ENCODE data around the gene PWWP3B.
"Not testable (repeated sequence)": the region's sequence is repeated elsewhere in the genome, so short reads cannot be mapped to it uniquely, and the experiment has no call there.

PWWP3B gene

DNA sequence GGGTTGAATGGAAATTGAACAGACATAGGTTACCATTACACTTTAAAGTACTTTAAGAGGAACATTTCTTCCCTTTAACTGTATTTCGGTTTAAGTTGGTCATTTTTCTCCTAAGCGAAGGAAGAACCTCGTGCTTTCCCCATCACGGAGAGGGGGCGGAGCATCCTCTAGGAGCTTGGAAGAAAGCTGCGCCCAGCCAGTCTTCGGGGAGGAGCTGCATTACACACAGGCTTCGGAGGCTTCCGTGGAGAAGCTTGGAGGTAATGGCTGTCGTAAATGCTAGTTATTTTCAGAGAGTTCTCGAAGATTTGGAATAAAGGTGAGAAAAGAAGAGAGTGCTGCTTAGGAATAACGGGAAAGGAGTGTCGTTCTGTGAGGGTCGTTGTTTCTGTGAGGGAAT, at the start of gene PWWP3B:
TSS of gene PWWP3B (plus strand) at position 199 of the 400 bp plus-strand sequence. CDS start 37,128 bp downstream, outside the sequence.
- no peak for DNase-seq

DNA sequence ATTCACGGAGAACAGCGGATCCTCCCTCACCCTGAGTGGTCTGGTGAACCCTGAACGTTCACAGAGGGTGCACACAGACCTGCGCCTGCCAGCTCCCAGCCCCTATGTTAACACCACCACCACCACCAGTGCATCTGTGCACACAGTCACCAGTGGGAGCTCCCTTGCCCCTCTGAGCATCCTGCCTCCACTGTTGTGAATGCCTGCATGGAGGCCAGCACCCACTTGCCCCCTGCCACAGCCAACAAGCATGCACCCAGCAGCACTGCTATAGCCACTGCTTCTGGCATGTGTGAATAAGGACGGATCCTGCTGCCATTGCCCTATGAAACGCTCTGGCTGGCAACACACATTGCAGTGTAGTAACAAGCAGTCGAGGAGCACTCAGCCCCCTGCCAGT, 29.1 kb upstream of the PWWP3B start:
- DNase-seq, result no peak

DNA sequence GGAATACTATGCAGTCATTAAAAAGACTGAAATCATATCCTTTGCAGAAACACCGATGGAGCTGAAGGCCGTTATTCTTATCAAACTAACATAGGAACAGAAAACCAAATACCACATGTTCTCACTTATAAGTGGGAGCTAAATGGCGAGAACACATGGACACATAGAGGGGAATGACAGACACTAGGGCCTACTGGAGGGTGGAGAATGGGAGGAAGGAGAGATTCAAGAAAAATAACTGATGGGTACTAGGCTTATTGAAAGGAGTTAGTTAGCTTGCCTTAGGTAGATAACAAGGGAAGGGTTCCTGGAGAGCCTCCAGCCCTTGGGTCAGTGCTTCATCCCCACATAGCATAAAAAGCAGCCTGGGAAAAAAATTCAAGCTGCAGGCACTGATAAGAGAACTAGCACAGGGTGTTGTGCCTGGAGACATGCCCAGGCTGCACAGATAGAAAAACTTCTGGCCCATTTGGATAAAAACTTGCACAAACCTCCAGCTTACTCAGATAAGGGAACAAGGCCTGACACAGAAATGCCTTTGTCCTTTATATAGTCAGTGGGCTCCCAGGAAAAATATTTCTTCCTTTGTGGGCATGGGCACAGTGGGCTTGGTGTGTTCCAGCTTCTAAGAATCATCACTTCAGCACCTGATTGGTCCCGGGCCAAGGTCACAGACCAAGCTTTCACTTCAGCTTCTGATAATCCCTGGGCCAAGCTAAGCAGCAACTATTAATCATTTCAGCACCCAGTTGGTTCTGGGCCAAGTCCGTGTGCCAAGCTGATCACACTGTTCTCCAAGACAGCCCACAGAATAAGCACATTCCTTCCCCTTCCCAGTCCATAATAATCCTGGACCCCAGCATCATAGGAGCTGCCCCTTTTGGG, 23.1 kb upstream of the PWWP3B start:
- DNase-seq, result no peak

DNA sequence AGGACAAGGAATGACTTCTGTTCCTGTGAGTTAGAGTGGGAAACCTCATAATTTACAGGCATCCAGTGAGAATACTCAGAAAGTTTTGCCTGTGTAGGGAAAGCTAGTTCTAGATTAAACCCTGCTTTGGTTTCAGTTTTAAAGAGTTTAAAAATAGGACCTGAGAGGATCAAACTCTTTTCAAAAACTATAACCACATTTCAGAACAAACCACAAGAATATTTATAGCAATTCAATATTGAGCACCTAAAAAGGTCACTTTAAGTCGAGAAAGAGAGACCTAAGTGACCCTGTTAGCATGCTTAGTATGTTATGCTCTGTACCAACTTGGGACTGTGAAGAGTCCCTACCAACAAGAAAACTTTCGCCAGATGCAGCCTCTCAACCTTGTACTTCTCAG, 17.4 kb upstream of the PWWP3B start:
- no peak for DNase-seq

DNA sequence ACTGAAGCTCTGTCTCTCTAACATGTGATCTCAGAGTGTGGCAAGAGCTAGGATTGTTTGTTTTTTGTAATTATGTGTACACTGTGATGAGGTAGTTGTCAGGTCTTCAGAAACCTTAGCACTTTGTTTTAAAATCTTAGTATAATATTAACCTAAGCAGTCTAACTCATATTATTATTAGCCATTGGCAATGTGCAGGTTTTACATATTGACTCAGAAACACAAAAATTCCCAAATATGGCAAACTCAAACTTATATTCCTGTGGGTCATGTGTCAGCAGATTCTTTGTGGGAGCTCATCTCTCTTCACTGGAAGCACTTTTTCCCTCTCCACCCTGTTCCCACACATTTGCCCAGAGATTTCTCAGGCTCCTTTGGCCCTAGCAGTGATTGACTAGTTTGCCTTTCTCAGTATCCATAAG, 8.2 kb upstream of the PWWP3B start:
- no peak for DNase-seq

DNA sequence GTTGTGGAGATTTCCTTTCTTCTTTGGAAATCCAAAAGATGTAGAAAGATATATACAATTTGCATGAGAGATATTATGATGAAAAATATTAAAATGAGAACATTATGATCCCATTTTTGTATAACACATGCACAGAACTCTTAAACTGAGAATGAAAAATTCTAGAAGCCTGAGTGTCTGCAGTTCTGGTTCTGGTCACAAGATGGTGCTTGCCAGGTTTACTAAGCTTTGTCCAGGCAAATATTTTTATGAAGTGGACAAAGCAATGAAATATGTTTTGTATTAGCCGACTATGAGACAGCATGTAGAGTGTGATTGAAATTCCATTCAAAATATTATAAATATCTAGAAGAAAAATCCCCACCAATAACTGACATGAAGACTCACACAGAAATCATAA, 2.2 kb downstream of the PWWP3B start:
- DNase-seq, result no peak

DNA sequence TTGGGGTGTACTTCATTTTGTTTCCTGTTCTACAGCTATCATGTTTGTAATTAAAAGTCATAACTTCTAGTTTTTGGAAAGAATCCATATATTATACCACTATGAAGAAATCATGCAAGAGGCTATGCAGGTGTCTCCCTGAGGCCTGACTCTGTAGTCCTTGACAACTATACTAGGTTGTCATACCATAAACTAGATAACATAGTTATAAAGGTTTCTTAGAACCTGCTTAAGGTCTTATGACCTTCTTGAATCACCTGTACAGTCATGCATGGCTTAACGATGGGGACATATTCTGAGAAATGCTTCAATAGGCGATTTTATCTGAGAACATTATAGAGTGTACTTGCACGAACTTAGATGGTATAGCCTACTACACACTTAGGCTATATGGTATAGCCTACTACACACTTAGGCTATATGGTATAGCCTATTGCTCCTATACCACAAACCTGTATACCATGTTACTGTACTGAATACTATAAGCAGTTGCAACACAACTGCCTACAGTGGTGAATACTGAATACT, 3.3 kb downstream of the PWWP3B start:
- no peak for DNase-seq

DNA sequence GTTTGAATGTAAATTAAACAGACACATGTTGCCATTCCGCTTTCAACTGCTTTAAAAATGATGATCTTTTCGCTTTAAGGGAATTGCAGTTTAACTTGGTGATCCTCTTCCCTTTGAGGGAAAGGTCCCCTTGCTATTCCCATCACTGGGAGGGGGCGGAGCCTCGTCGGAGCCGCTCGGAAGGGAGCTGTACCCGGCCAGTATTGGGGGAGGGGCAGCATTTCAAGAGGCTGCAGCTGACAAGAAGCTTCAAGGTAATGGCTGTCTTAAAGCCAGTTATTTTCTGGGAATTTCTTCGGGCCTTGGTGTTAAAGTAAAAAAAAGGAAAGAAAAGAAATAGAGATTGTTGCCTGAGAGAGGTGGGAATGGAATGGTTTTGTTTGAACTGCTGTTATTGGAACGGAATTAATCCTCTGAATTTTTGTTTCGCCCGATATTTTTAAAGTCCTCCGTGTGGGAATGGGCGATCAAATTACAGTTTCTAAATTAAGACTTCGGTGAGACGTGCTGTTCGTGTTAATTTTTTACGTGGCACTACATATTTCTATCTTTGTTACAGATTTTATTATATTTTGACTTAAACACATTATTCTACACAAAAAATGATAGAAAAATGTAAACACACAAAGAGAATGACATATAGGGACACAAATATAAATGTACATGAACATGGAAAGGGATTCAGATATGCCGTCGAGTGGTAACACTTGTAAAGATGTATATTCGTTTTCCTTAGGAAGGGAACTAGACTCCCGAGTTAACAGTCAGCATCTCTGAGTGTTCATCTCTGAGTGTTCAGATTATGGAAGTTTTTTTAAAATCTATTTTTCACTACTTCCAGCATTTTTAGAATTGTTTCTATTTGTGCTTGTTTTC, 9.2 kb downstream of the PWWP3B start:
- DNase-seq, result no peak

DNA sequence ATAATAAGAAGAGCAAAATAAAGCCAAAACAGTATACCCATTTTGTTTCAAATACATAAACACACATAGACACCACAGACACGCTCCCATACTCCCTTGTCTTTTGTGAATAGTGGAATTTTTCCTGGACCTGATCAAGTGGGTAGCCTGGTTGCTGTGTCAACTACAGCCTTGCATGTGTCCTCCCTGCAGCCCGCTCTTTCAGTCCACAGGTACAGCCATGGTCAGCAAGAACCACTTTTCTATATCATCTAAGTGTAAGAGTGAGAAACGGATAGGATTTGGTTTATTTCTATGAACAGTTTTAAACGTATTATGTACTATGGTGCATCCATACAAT, 9.8 kb downstream of the PWWP3B start:
- no peak for DNase-seq

DNA sequence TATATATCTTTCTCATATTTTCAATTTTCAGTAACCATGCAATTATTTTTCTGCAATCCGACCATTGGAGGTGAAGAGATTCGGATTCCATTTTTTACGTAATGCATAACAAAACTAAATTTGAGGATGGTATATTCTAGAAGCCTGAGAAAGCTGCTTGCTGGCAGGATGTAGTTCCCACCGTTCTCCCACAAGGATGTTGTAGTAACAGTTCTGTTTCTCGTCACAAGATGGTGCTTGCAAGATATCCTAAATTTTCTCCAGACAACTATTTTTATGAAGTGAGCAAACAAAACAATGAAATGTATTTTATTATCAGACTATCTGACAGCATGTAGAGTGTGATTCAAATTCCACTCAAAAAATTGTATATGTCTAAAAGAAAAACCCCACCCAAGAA, 10.7 kb downstream of the PWWP3B start:
- DNase-seq, result no peak

DNA sequence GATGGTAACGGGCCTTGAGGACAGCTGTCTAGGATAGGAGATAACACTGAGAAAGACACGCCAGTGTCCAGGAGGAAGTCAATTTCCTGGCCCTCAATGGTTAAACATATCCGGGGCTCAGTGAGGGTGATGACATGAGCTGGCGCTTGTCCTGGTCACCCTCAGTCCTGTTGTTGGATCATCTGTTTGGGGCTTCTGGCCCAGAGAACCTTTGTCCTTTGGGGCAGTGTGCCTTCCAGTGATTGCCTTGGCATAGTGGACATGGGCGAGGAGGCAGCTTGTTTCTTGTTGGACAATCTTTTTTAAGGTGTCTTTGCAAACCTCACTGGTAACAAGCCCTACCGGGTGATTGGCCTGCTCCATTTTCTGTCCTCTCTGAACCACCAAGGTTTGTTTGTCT, 15.6 kb downstream of the PWWP3B start:
- not testable (repeated sequence) for DNase-seq

DNA sequence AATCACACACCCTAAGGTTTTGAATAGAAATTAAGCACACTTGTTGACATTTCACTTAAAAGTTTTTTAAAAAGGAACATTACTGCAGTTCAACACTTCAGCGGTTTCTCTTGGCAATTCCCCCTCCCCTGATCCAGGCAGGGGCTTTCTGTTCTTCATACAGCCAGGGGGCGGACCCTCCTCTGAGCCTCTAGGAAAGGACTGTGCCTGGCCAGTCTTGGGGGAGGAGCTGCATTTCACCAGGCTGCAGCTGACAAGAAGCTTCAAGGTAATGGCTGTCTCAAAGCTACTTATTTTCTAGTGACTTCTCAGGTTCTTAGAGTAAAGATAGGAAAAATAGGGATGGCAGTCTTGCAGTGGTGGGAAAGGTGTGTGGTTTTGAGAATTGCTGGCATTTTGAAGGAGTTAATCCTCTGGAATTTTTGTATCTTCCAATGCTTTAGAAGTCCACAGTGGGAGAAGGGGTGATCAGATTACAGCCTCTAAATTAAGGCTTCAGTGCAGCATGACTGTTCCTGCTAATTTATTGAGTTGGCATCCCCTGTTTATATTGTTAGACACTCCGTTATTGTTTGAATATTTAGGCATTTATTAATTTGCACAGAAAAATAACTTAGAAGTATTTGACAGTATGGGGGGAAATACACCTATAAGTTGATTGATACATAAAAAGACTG, 33.5 kb downstream of the PWWP3B start:
- DNase-seq, result no peak

DNA sequence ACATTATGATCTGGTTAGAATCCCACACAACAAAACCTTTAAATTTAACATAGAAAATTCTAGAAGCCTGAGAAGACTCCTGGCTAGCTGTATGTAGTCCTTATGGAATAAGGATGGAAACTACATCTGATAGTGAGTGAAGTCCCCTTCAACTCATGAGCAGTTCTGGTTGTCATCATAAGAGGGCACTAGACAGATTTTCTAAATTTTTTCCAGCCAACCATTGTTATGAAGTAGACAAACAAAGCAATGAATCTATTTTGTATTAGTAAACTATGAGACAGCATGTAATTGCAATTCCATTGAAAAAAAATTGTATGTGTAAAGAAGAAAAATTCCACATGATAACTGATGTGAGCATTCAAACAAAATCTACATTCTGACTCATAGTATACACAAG, 35.2 kb downstream of the PWWP3B start:
- no peak for DNase-seq

DNA sequence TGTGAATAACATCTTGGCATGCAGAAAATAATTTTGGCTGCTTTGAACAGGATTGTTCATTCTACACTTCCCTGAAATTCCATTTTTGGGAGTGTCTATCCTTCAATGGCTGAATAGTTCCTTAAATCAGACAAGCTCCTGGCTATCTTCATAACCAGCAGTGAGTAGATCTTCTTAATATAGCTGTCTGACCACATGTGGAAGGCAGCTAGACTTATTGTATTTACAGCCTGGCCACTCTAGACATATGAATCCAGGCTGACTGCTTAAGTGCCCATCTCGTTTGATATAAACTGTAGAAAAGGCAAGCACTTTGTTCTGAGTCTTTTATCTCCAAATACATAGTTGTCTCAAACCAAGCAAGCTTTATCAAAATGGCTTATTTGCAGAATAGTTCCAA, 40.0 kb downstream of the PWWP3B start:
- DNase-seq, result no peak

All from inflammatory macrophage treated with lipopolysaccharide for 4 hours (primary cell).